CD14-positive monocyte (primary cell): ENCODE data around the gene PRDX5. TPM values are rescaled to one million over a fixed set of nuclear protein-coding genes. Genes with fewer than 3 reads are reported as not detected.

Experiments
- DNase-seq, 3 donors: peaks; one replicate each; pipeline ENCODE4 v3.0.0-alpha.2; 2011 to 2022
- H2AFZ ChIP-seq: 2 replicates; pipeline ENCODE4 v1.6.0; 2012; ENCODE audit warnings: mild to moderate bottlenecking, low read depth, low read length, inconsistent platforms; ENCODE audit not compliant: insufficient read depth, poor library complexity, severe bottlenecking
- H3K27ac ChIP-seq, 2 donors: 1 replicate in 1 of 2; 2 replicates in 1 of 2; pipeline ENCODE4 v1.5.1; 2012 to 2013; ENCODE audit warnings: low read length in 2 of 2, control low read depth in 1 of 2, inconsistent platforms in 1 of 2, low read depth in 1 of 2, mild to moderate bottlenecking in 1 of 2
- H3K27me3 ChIP-seq, 2 donors: one replicate each; pipeline versions ENCODE4 v1.6.0 to v1.6.1; 2011 to 2013; ENCODE audit warnings: low read length in 2 of 2; ENCODE audit not compliant: control insufficient read depth in 2 of 2, insufficient read depth in 2 of 2
- H3K36me3 ChIP-seq, 2 donors: replicated peaks in 1 of 2; 1 replicate in 1 of 2; 2 replicates in 1 of 2; pipeline versions ENCODE4 v1.5.1 to v1.6.1; 2012 to 2013; ENCODE audit warnings: low read length in 2 of 2, control low read depth in 1 of 2, inconsistent platforms in 1 of 2, mild to moderate bottlenecking in 1 of 2; ENCODE audit not compliant: insufficient read depth in 2 of 2, control insufficient read depth in 1 of 2
- H3K4me1 ChIP-seq, 2 donors: 1 replicate in 1 of 2; 2 replicates in 1 of 2; pipeline versions ENCODE4 v1.5.1 to v1.6.1; 2012 to 2013; ENCODE audit warnings: low read length in 2 of 2, control low read depth in 1 of 2, inconsistent platforms in 1 of 2, mild to moderate bottlenecking in 1 of 2, moderate library complexity in 1 of 2; ENCODE audit not compliant: insufficient read depth in 2 of 2, control insufficient read depth in 1 of 2
- H3K4me2 ChIP-seq: replicated peaks from 2 replicates; pipeline ENCODE3; 2012; ENCODE audit warnings: low read length, moderate library complexity, mild to moderate bottlenecking; ENCODE audit not compliant: poor library complexity, severe bottlenecking; ENCODE audit errors: extremely low read depth
- H3K4me3 ChIP-seq, 3 experiments: fragments of 200-600 bp in 1 of 3; sonication (generic) in 1 of 3; replicated peaks in 1 of 3; 1 replicate in 2 of 3; 2 replicates in 1 of 3; pipeline ENCODE4 v1.5.1; 2011 to 2013; ENCODE audit warnings: low read length in 3 of 3, mild to moderate bottlenecking in 3 of 3, control low read depth in 2 of 3, low read depth in 2 of 3, inconsistent platforms in 1 of 3, moderate library complexity in 1 of 3
- H3K79me2 ChIP-seq: 2 replicates; pipeline ENCODE4 v1.6.0; 2012; ENCODE audit warnings: mild to moderate bottlenecking, control low read depth, inconsistent platforms, low read length, moderate library complexity; ENCODE audit not compliant: insufficient read depth
- H3K9ac ChIP-seq: 2 replicates; pipeline ENCODE4 v1.6.0; 2017; ENCODE audit warnings: low read length, mild to moderate bottlenecking; ENCODE audit not compliant: insufficient read depth, poor library complexity, severe bottlenecking
- H3K9me3 ChIP-seq, 2 donors: replicated peaks in 1 of 2; 1 replicate in 1 of 2; 2 replicates in 1 of 2; pipeline versions ENCODE4 v1.5.1 to v1.6.1; 2012 to 2013; ENCODE audit warnings: low read length in 2 of 2, control low read depth in 1 of 2; ENCODE audit not compliant: control insufficient read depth in 1 of 2, insufficient read depth in 1 of 2
- H4K20me1 ChIP-seq: 2 replicates; pipeline ENCODE4 v1.6.0; 2012; ENCODE audit warnings: mild to moderate bottlenecking, low read length, control low read depth, moderate library complexity; ENCODE audit not compliant: insufficient read depth
- H3K27ac Mint-ChIP-seq, 7 donors: one replicate each; pipeline ENCODE4 v1.8.0; 2020; ENCODE audit warnings: mild to moderate bottlenecking in 7 of 7, mixed read lengths in 7 of 7, moderate library complexity in 6 of 7, inconsistent platforms in 2 of 7
- H3K27me3 Mint-ChIP-seq, 3 donors: one replicate each; pipeline ENCODE4 v1.8.0; 2021 to 2022; ENCODE audit warnings: low read depth in 3 of 3, mild to moderate bottlenecking in 3 of 3, mixed read lengths in 3 of 3, moderate library complexity in 3 of 3, inconsistent platforms in 1 of 3
- H3K36me3 Mint-ChIP-seq, 2 donors: one replicate each; pipeline ENCODE4 v1.8.0; 2020; ENCODE audit warnings: mixed read lengths in 2 of 2, inconsistent platforms in 1 of 2, mild to moderate bottlenecking in 1 of 2
- H3K4me1 Mint-ChIP-seq: one replicate; pipeline ENCODE4 v1.8.0; 2020; ENCODE audit warnings: mild to moderate bottlenecking, mixed read lengths
- H3K4me3 Mint-ChIP-seq, 2 donors: one replicate each; pipeline ENCODE4 v1.8.0; 2020; ENCODE audit warnings: mild to moderate bottlenecking in 2 of 2, mixed read lengths in 2 of 2, moderate library complexity in 1 of 2
- H3K9me3 Mint-ChIP-seq, 7 donors: one replicate each; pipeline ENCODE4 v1.8.0; 2020 to 2022; ENCODE audit warnings: mixed read lengths in 7 of 7, mild to moderate bottlenecking in 6 of 7, moderate library complexity in 6 of 7, inconsistent platforms in 2 of 7
- WGBS: methylation state at CpG from one replicate; pipeline ENCODE4 v1.1.5; 2013; ENCODE audit warnings: missing lambda C conversion rate; ENCODE audit not compliant: insufficient coverage; 5-methylcytosine and 5-hydroxymethylcytosine counted together
- intact Hi-C, 2 donors: fragments of 100-400 bp; cut with micrococcal nuclease; formaldehyde crosslinking; loops; one replicate each; pipeline versions ENCODE4 v1.15.0 to v1.15.1; 2023
- polyA plus RNA-seq, 3 donors: library from polyadenylated mRNA; depleted of rRNA in 1 of 3; unstranded in 2 of 3; stranded (reverse) in 1 of 3; fragments of 300-500 nt in 2 of 3; fragments of >200 nt in 1 of 3; fragmentation: Illumina TruSeq in 2 of 3; gene quantifications; 1 replicate in 2 of 3; 2 replicates in 1 of 3; pipeline ENCODE4 v1.2.3, GENCODE V29; 2012 to 2021
- TF ChIP-seq, protein P1 (sequence below): fragments of 200-600 bp; IDR thresholded peaks from one replicate; pipeline ENCODE4 v1.8.0; 2022; ENCODE audit warnings: antibody characterized with exemption, mild to moderate bottlenecking

PRDX5 gene
- polyA plus RNA-seq, 3 donors: 136 to 318 (median 286) TPM

DNA sequence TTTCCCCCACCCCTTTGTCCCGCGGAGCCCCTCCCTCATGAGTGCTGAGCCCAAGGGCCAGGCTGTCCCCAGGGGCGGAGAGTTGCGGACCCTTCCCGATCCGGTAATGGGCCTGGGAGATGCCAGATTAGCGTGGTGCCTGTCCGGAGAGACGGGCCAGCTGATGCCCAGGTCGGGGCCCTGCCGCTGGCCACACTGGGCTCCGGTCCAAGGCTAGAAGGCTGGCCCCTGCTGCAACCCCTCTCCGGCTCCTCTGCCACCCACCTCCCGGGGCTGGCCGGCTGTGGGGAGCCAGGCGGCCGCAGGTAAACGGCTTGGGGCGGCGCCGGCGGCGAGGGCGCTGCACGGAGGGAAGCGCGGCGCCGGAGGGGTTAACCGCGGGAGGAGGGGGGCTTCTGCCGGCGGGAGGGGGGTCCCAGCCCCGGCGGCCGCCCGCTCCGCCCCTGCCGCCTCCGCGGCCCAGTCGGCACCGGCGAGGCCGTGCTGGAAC lies 26.6 kb upstream of the PRDX5 start, which contains the start of gene KCNK4:
Gene KCNK4 (plus strand): TSS at position 41 of the 490 bp plus-strand sequence. CDS start 1,717 bp downstream, outside the sequence.
- WGBS: 4% methylated on average over 45 of the region's 45 CpGs
- H3K4me3 ChIP-seq: peak within 1 kb of the TSS in 1 of 3 experiments; percentile 25
- no peak within 1 kb of the TSS for H3K27ac ChIP-seq
- H4K20me1 ChIP-seq: no peaks in the 10 kb centered on the region
- Mint-ChIP-seq H3K9me3 (peaks cover 0 to 20% (median 3%) of the 10 kb centered on the region in 7 donors), H3K4me3 (peak within 1 kb of the TSS in 1 of 2 donors; percentile 81), H3K36me3 (peaks cover 5 to 15% of the 10 kb centered on the region in 2 donors), H3K4me1 (peaks cover 13% of the 10 kb centered on the region), H3K27me3 (peaks cover 57 to 76% (median 61%) of the 10 kb centered on the region in 3 donors), H3K27ac (no peak within 1 kb of the TSS)
- no peaks in the 10 kb centered on the region for H3K36me3 ChIP-seq
- H3K9ac ChIP-seq: no peak within 1 kb of the TSS
- H3K27me3 ChIP-seq: peaks cover 43 to 57% of the 10 kb centered on the region in 2 donors
- TF ChIP-seq, protein P1, sequence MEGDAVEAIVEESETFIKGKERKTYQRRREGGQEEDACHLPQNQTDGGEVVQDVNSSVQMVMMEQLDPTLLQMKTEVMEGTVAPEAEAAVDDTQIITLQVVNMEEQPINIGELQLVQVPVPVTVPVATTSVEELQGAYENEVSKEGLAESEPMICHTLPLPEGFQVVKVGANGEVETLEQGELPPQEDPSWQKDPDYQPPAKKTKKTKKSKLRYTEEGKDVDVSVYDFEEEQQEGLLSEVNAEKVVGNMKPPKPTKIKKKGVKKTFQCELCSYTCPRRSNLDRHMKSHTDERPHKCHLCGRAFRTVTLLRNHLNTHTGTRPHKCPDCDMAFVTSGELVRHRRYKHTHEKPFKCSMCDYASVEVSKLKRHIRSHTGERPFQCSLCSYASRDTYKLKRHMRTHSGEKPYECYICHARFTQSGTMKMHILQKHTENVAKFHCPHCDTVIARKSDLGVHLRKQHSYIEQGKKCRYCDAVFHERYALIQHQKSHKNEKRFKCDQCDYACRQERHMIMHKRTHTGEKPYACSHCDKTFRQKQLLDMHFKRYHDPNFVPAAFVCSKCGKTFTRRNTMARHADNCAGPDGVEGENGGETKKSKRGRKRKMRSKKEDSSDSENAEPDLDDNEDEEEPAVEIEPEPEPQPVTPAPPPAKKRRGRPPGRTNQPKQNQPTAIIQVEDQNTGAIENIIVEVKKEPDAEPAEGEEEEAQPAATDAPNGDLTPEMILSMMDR: no peak
- intact Hi-C loops: no loop called here
- peaks cover 4 to 29% of the 10 kb centered on the region in 2 donors for H3K9me3 ChIP-seq
- no peaks in the 10 kb centered on the region for H3K79me2 ChIP-seq
- peaks cover 5 to 19% of the 10 kb centered on the region in 2 donors for H3K4me1 ChIP-seq
- H2AFZ ChIP-seq: no peak within 1 kb of the TSS
- no peak for DNase-seq
- peak within 1 kb of the TSS; percentile 54 for H3K4me2 ChIP-seq

DNA sequence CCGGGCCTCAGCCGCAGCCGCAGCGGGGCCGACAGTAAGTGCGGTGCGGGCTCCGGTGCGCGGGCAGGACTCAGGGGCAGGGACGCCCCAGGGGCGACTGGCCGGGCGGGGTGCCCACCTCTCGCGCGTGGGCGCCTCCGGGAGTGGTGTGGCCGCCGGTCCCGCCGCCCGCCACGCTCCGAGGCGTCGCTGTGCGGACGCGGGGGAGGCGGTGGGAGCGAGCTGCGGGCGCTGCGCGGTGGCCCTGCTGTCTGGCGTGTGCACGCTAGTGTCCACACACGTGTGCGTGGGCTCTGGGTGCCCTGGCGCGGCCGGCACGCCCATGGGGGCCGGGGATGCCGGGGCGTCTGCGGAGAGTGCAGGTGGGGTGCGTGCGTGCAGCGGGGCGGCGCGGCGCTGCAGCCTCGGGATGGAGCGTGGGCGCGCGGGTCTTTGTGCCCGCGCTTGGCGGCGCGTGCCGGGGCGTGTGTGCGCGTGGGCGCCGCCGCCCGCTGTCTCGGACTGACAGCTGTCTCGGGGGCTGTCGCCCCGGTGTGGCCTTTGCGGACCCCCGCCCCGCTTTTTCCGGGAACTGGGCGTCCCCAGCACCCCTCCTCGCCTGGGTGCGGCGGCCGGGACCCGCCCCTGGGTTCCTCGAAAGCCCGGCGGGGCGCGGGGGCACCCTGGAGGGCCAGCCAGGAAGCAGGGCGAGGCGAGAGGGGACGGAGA lies 26.0 kb upstream of the PRDX5 start:
- intact Hi-C loops: no loop called here
- Mint-ChIP-seq H3K27me3 (peaks cover 63 to 82% (median 67%) of the 10 kb centered on the region in 3 donors), H3K4me1 (peaks cover 7% of the 10 kb centered on the region), H3K4me3 (peak overlapping the region in 1 of 2 donors; percentile 70), H3K36me3 (peaks cover 5 to 15% of the 10 kb centered on the region in 2 donors), H3K9me3 (peaks cover 0 to 20% (median 3%) of the 10 kb centered on the region in 7 donors), H3K27ac (no peak overlapping the region)
- Histone ChIP-seq H3K27ac (no peak overlapping the region), H3K9me3 (peaks cover 4 to 35% of the 10 kb centered on the region in 2 donors), H3K27me3 (peaks cover 49 to 63% of the 10 kb centered on the region in 2 donors), H2AFZ (no peak overlapping the region), H3K36me3 (no peaks in the 10 kb centered on the region), H3K4me2 (peak overlapping the region; percentile 54), H3K9ac (no peak overlapping the region), H3K4me1 (peaks cover 5 to 15% of the 10 kb centered on the region in 2 donors), H4K20me1 (no peaks in the 10 kb centered on the region), H3K4me3 (peak overlapping the region in 1 of 3 experiments; percentile 25), H3K79me2 (no peaks in the 10 kb centered on the region)
- TF ChIP-seq, protein P1: no peak
- under 1% methylated on average over 95 of the region's 96 CpGs for WGBS
- DNase-seq: no peak
